Activated CD4-positive, alpha-beta T cell treated with anti-CD3 and anti-CD28 coated beads, Interleukin-2, amount 50 U/mL, for 1 hour (primary cell): ENCODE data around the gene BHLHE40.
A peak's percentile ranks its signal among the peaks of the same experiment; 100 is the strongest.

Experiments
- DNase-seq: peaks from one replicate; pipeline ENCODE4 v3.0.0-alpha.2; 2020

BHLHE40 gene

DNA sequence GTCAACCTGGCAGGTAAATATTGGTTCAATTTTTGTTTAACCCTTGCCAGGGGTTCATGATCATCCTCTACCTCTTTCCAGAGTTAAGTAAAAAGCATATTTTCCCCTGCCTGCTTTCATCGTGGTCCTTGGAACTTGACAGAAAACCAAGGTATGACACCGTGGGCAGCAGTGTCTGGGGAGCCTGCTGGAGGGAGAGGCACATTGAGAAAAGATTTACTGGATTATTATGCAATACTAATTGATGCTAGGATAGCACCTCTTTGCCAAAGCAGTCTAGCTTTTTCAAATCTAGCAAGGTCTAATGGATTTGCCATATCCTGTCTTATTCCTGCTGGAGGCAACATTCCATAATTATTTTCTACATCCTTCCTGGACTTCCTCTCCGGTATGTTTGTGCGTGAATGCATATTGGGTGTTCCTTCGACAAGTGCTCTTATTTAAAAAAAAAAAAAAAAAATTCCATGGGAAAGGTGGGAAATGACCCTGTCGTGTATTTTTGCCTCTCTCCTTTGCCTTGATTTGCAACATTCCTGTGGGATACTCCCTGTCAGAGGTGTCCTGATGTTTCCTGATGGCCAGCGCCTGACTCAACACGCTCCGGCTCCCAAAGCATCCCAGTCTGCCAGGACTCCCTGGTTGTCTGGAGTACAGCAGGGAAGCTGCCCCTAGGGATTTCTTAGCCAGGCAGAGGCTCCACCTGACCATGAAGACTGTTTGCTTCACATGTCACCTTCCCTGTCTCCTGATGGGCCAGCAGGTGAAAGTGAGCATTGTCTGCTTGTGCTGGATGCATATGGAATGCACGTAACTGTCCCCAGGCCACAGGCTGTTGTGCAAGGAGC, 6.3 kb downstream of the BHLHE40 start:
- no peak for DNase-seq

DNA sequence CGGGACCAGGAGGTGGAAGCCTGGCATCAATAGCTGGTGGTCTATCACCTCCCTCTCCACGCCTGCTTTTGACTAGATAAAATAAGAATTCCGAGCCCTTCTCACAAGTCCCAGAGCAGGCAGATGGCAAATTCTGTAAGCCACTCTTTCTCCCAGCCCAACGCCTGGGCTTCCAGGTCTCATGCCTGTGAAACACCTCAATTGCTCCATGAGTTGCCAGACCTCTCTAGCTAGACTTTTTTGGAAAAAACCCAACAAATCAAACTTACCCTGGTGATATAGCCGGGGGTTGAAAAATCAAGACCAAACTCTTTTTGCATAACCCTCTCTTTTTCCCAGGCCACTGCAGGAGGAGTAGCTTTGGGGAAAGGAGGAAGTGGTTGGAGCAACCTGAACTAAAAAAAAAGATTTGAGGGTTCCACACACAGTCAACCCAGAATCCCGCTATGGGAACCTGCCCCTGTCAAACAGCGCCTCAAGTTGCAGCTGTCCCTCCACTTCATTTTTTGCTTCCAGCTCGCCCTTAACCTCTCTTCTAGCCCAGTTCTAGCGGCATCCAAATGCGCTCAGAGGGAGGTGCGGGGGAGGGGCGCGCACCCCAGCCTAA, 7.0 kb downstream of the BHLHE40 start:
- no peak for DNase-seq

DNA sequence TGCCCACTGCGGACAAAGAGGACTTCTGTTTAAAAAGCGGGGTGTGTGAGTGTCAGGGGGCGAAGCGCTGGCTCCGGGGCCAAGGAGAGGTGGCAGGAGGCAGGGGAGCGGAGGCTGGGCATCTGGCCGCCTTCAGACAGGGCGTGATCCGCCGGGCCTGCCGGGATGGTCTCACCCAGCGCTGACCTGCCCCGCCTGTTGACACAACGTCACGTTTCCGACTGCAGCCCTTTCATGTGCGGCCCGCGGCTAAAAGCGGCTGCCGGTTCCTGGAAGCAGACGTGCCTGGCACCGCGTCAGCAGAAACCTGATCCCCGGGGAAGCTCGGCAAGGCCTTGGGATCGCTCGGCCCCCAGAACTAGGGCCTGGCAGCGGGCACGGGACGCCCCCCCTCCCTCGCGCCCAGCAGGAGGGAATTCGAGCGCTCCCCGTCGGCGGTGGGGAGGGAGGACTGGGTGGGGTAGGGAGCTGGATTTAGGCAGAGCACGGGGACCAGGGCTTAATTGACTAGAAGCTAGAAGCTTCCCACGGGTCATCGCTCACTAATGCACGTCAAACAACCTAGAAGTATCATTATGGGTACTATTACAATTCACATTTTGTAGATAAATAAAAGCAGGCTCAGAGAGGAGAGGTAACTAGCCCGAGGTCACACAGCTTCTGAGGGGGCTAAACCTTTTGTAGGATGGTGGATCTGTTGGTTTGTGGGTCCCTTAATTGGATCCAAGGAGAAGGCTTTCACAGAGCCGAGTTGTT, 7.7 kb downstream of the BHLHE40 start:
- DNase-seq, result peak; percentile 68

DNA sequence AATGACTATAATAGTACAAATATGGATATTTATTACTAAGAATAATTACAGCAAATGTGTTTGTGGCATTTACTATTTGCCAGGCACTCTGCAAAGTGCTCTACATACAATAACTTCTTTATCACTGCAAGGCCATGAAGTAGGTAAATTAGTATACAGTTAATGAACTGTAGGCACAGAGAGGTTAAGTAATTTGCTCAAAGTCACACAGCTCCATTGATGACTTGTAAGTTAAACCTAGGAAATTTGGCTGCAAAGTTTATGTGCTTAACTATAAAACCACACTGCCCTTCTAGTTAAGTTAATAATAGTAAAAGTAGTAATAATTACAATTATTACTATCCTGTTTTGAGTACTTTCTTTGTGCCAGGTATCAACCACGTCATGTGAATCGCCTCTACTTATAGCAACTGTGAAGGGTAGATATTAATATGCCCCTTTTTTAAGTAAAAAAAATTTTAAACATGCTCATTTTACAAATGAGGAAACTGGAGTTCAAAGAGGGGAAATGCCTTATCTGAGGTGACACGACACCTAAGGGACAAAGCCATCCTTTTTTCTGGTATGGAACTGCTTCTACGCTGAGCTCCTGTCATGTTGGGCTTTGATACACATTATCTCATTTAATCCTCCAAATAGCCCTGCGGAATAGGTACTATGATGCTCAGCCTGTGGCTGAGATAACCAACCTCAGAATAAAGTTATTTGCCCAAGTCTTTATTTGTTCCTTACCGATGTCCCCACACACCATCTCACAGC, 8.5 kb downstream of the BHLHE40 start:
- no peak for DNase-seq

DNA sequence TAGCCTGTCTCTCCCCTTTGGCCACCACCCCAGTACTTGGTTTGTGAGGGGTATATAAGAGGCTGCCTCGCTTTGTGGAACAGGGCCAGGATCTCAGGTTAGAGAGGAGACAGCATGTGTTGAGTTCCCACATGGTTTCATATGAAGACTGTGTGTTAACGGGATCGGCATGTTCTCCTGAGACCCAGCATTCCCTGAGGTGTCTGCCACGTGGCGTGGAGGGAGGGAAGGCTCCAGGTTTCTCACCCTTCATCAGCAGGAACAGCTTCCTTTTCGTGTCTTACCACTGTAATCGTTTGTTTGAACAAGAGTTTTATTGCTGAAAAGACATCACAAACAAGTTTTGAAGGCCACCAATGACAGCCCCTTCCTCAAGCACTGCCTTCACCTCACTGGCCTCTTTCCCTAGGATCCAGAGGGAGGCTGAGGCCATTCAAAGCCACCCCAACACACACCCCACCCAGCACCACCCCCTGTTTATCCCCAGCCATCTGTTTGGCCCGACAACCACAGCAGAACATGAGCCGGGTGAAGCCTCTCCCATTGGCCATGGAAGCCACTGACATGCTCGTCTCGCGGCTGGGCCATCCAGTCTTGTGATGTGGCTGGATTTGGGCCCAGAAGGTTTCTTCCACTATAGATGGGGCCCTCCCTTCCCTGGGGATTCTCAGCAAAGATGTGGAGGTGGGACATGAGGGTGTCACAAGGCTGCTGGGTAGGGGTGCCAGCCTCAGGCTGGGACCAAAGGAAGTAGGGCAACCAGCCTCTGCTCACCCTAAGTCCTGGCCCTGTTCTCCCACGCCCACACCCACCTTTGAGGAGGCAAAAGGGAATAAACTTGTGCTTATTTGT, 10.0 kb downstream of the BHLHE40 start:
- no peak for DNase-seq

DNA sequence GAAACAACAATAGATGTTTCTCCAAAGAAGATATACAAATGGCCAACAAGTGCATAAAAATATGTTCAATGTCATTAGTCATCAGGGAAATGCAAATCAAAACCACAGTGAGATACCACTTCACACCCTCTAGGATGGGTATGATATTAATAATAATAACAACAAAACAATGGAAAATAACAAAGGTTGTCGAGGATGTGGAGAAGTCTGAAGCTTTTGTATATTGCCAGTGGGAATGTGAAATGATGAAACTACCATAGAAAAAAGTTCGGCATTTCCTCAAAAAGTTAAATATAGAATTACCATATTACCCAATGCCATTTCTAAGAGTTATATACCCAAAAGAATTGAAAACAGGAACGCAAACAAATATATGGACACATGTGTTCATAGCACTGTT, 10.8 kb downstream of the BHLHE40 start:
- no peak for DNase-seq

DNA sequence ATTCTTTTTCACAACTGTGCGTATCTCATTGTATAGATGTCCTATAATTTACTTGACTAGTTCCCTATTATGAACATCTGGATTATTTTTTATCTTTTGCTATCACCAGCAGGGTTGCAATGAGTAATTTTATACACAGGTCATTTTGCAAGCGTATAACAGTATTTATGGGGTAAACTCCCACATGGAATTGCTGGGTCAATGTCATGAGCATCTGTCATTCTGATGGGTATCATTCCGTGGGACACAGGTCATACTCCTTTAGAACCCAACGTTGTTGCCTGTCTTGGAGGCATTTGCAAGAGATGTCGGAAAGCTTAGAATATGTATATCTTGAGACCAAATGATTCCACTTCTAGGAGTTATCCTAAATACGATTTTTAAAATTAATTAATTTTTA, 12.9 kb downstream of the BHLHE40 start:
- DNase-seq, result no peak

DNA sequence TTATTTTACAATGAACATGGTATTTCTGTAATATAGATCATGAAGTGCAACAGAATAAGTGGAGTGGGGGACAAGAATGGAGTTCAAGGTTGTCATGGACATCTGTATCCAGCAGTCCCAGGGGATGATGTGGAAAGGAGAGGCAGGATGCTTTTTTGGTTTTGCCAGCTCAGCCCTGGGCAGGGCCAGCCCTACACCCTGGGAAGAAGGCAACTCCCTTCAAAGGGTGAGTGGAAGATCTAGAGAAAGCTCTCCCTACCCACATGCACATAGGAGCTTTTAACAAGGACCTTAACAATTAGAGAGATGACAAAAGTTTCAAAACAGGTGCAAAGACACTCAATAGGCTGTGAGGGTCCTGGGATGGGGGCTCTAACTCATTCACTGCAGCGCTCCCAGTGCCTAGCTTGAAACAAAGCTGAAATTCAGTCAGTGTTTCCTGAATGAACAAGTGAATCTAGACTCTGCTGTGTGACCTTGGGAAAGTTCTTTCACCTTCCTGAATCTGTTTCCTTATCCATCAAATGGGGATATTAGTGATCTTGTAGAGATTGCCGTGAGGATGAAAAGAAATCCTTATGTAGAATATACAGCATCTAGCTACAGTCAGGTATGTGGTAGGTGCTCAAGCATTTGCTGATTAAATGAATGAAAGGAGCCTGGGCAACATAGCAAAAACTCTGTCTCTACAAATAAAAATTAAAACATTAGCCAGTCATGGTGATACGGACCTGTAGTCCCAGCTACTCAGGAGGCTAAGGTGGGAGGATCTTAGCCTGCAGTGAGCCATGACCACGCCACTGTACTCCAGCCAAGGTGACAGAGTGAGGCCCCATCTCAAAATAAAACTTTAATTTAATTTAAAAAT, 14.3 kb downstream of the BHLHE40 start:
- no peak for DNase-seq

DNA sequence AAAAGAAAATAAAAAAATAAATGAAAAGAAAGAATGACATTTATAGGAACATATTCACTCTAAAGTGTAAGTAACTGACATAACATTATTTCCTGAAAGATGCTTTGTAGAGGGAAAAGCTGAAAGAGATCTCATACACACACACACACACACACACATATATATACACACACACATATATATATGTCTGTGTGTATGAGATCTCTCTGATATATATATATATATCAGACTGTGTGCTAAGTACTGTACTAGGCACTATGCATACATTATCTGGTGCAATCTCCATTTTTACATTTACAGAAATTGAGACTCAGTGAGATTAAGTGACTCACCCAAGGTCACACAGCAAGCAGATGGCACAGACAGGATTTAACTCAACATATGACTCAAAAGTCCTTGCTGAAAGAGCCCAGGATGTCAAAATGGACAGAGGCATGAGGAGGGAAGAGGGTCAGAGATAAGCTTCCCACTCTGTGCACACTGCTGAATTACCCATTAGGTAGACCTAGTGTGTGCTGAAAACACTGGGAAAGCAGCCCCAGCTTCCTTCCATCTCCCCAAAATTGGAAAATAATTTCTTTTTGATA, 15.0 kb downstream of the BHLHE40 start:
- DNase-seq, result no peak

DNA sequence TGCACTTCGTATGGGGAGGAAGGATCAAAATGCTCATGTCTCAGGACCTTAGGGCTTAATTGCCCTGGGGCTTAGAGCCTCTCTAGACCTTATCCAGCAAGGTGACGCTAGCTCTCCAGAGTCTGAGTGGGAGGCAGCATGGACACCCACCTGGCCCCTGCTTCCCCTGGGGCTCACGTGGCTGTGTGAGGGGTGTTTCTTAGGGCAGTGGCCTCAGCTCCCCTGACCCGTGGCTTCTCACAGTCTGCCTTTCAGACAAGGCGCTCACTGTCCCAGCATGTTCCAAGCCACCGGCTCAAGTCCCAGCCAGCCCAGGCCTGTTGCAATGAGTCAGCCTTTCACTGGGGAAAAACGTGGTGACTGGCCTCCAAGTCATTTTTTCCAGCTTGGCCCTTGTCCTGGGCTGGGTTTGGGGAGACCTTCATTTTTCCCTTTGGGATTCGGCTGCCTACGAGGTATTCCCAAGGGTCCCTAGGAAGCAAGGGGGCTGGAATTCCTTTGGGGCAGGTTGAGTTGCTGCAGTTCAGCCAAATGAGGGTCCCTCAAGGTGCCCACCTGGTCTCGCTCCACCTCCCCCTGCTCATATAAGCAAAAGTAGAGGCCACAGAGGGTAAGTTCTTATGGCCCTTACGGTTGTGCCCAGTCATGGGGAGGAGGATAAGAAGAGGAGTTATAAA, 15.7 kb downstream of the BHLHE40 start:
- no peak for DNase-seq

DNA sequence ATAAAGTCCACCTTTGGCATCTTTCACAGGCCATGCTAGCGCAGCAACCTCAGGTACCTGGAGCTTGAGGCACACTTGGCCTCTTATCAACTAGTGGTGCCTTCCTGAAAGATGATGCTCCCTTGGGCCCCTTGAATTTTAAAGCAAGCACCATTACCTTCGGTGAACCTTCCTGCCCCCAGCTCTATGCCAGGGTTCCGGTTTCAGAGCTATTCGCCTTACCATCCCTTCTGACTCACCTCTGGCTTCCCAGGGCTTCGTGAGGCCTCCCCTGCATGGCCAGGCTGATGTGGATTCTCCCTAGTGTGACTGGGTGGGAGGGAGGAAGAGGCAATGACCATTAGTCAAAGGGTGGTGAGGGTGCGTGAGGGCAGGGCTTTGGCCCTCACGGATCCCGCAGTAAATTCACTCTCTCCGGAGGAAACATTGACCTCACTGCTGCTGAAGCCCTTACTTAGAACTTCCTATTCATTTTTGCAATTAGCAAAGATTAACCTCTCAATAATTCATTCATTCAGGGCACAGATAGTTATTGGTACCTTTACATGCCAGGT, 16.3 kb downstream of the BHLHE40 start:
- no peak for DNase-seq

DNA sequence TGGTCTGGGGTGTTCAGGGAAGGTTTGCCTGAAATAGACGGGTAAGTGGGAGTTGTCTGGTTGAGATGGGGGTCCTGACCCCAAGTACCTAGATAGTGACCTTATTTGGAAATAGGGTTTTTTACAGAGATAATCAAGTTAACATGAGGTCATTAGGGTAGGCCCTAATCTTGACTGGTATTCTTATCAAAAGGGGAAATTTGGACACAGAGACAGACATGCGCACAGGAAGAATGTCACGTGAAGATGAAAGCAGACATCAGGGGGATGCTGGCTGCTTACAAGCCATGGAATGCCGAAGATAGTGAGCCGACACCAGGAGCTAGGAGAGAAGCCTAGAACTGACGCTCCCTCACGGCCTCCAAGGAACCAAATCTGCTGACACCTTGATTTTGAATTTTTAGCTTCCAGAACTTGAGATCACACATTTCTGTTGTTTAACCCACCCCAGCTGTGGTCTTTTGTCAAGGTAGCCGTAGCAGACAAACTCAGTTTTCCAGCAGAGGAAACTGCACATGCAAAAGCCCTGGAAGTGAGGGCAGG, 17.1 kb downstream of the BHLHE40 start:
- DNase-seq, result no peak

DNA sequence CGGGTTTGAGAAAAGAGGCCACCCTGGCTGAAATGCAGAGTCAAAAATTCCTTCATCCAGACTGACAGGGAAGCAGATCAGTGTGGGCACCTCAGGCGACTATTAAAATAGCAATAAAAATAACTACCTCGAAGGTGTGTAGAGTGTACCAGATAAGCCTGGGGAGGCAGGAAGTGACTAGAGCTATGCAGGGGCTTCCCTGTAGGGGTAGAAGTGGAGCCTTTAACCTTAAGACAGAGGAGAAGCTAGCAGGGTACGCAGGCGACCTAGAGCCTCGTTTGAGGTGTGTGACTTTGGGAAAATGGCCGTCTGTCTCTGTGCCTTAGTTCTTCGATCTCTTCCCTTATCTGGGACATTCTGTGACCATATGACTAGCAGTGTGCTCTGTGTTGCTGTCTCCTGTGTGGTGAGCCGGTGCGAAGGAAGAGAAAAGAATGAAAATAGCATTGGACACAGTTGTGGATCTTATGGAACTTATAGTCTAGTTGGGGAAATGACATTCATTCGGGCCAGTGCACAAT, 17.6 kb downstream of the BHLHE40 start:
- no peak for DNase-seq

DNA sequence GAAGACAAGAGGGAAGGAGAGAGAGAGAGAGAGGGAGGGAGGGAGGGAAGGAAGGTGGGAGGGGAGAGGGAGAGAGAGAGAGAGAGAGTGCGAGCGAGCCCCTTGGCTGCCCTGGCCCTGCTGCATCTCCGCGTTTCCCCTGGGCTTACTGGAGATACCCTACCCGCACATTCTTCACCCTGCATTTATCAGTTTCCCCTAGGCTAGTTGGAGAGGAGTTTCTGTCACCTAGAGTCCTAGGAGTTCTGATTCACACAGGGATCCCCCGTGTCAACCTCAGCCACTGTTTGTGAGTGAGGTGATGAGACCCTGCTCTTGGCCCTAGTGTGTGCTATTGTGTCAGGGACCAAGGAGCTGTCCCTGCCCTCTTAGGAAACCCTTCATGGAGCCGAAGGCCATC, 18.7 kb downstream of the BHLHE40 start:
- DNase-seq, result no peak

DNA sequence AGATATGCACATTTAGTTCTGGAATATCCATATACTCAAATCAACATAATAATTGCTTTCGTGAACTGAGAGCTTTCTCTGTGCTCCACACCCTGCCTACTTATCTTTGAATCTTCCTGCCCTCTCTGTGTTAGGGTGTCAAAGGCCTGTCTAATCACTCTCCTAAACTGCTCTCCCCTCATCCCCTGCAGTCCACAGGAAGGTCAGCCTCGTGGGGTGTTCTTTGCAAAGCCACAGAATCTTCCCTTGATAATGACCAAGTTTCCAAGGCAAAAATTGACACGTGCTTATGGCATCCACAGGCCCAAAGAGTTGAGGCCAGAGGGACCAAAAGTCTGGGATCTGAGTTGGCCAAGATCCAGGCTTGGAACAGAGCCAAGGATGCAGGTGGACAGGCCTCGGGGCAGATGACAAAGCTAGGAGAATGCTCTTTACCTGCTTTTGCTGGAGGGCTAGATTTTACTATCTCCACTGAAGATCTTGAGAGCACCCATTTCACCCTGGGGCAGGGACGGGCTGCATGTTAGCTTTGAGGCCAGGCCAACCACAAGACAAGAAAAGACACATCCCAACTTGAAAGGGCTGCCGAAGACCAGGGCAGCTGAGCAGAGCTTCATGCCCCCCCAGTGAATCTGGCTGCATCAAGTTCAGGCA, 20.4 kb downstream of the BHLHE40 start:
- DNase-seq, result no peak

DNA sequence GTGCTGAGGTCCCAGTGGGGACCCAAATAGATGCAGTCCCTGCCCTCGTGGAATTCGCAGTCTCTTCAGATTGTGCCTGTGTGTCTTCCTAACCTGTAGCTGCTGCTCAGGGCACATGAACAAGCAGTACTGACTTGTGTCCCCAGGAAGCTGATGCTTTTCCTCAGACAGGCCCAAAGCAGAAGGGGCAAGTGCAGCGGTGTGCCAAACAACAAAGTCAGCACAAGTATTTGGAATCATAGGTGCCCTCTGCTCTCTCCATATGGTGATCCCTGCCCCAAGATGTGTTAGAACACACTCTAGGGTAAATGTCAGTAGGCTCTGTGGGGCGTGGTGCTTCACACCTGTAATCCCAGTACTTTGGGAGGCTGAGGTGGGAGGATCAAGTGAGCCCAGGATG, 21.9 kb downstream of the BHLHE40 start:
- DNase-seq, result no peak

DNA sequence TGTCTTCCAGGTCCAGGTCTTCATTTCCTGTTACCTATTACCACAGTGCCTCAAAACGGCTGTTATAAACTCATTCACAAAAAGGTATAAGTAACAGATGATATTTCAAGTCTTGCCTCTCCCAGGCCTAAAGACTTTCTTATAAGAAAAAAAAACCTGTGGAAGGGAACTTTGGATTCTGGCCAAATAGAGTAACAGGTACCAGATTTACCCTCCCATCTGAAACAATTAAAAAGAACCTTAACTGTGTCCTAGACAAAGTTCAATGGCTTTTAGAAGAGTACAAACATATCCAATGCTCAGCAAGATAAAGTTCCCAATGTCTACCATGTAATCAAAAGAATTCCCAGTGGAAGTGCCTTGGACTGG, 22.6 kb downstream of the BHLHE40 start:
- DNase-seq, result no peak

DNA sequence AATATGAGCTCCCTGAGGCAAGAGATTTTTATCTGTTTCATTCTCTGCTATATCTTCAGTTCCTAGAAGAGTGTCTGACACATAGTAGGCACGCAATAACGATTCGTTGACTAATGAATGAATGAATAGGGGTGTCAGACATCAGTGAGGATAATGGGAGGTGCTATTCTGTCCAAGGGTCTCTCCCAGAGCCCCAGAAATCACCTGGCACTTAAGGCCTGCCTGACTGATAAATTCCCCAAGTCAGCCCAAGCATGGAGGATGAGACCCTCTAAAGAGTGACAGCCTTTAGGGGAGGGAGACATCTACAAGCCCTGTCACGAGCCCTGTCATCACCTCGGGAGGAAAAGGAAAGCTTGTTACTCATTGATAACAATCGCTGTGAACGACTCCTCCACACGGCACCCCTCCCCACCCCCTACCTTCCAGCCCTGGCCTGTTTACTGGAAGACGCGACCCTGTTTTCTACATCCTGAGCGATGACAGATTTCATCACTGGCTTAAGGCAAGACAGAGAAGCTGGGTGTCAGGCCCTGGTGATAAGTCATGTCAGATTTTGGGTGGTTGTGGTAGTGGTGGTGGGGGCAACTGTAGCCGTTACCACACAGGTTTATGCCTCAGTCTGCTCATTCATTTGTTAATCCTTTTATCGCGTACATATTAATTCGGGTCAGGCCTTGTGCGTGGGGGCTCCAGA, 23.1 kb downstream of the BHLHE40 start:
- DNase-seq, result no peak
